H9 (cell line): ENCODE measurements around the gene C5orf46. TPM values are rescaled to one million over a fixed set of nuclear protein-coding genes. Genes with fewer than 3 reads are reported as not detected.

ENCODE experiments used
- DNase-seq: peaks from one replicate; pipeline ENCODE4 v3.0.0-alpha.2; 2017
- H2AFZ ChIP-seq: one replicate; pipeline ENCODE4 v1.6.1; 2013; ENCODE audit warnings: mild to moderate bottlenecking, low read length, control low read depth, moderate library complexity
- H2AK5ac ChIP-seq: 2 replicates; pipeline ENCODE4 v1.6.1; 2013; ENCODE audit warnings: low read length, control low read depth, mixed read lengths; ENCODE audit not compliant: insufficient read length
- H2BK120ac ChIP-seq: one replicate; pipeline ENCODE4 v1.6.1; 2013; ENCODE audit warnings: low read depth, mild to moderate bottlenecking, low read length, control low read depth, inconsistent platforms; ENCODE audit not compliant: poor library complexity, severe bottlenecking
- H2BK12ac ChIP-seq: 2 replicates; pipeline ENCODE4 v1.6.1; 2013; ENCODE audit warnings: low read length, control low read depth, mixed read lengths, low read depth; ENCODE audit not compliant: insufficient read length
- H2BK15ac ChIP-seq: 2 replicates; pipeline ENCODE4 v1.6.1; 2013; ENCODE audit warnings: low read depth, low read length, control low read depth
- H2BK20ac ChIP-seq: one replicate; pipeline ENCODE4 v1.6.1; 2013; ENCODE audit warnings: low read depth, mild to moderate bottlenecking, low read length, control low read depth, inconsistent platforms; ENCODE audit not compliant: poor library complexity, severe bottlenecking
- H2BK5ac ChIP-seq: 2 replicates; pipeline ENCODE4 v1.6.1; 2013; ENCODE audit warnings: low read length, control low read depth, mixed read lengths; ENCODE audit not compliant: insufficient read length
- H3K14ac ChIP-seq: 2 replicates; pipeline ENCODE4 v1.6.1; 2013; ENCODE audit warnings: low read length, control low read depth; ENCODE audit not compliant: insufficient read depth
- H3K18ac ChIP-seq: 2 replicates; pipeline ENCODE4 v1.6.1; 2013; ENCODE audit warnings: low read depth, mild to moderate bottlenecking, mixed read lengths, low read length, control low read depth; ENCODE audit not compliant: insufficient read length
- H3K23ac ChIP-seq: 2 replicates; pipeline ENCODE4 v1.6.1; 2013; ENCODE audit warnings: low read length, control low read depth, mixed read lengths, low read depth; ENCODE audit not compliant: insufficient read length
- H3K23me2 ChIP-seq: 2 replicates; pipeline ENCODE4 v1.6.1; 2013; ENCODE audit warnings: low read depth, mild to moderate bottlenecking, mixed read lengths, low read length, control low read depth; ENCODE audit not compliant: insufficient read length, poor library complexity, severe bottlenecking
- H3K27ac ChIP-seq: 2 replicates; pipeline ENCODE4 v1.5.1; 2013; ENCODE audit warnings: low read length, control low read depth, mixed read lengths, low read depth; ENCODE audit not compliant: insufficient read length
- H3K27me3 ChIP-seq: 2 replicates; pipeline ENCODE4 v1.6.1; 2013; ENCODE audit warnings: low read length, control low read depth, inconsistent platforms; ENCODE audit not compliant: insufficient read depth
- H3K4ac ChIP-seq: 2 replicates; pipeline ENCODE4 v1.6.1; 2013; ENCODE audit warnings: low read depth, mild to moderate bottlenecking, control low read depth, inconsistent platforms, low read length, moderate library complexity
- H3K4me1 ChIP-seq: 2 replicates; pipeline ENCODE4 v1.6.1; 2013; ENCODE audit warnings: low read length, control low read depth, inconsistent platforms; ENCODE audit not compliant: insufficient read depth
- H3K4me2 ChIP-seq: 2 replicates; pipeline ENCODE4 v1.6.1; 2013; ENCODE audit warnings: low read length, control low read depth, mixed read lengths; ENCODE audit not compliant: insufficient read length, insufficient read depth
- H3K56ac ChIP-seq: 2 replicates; pipeline ENCODE4 v1.6.1; 2013; ENCODE audit warnings: low read depth, mild to moderate bottlenecking, mixed read lengths, low read length, control low read depth; ENCODE audit not compliant: insufficient read length
- H3K79me1 ChIP-seq: 2 replicates; pipeline ENCODE4 v1.6.1; 2013; ENCODE audit warnings: low read depth, mild to moderate bottlenecking, moderate library complexity, low read length, control low read depth, inconsistent platforms; ENCODE audit not compliant: insufficient read depth, poor library complexity, severe bottlenecking
- H3K79me2 ChIP-seq: 2 replicates; pipeline ENCODE4 v1.6.1; 2013; ENCODE audit warnings: low read length, control low read depth, inconsistent platforms; ENCODE audit not compliant: insufficient read depth
- H3K9ac ChIP-seq: 2 replicates; pipeline ENCODE4 v1.6.1; 2013; ENCODE audit warnings: low read length, control low read depth, mixed read lengths; ENCODE audit not compliant: insufficient read length; ENCODE audit errors: extremely low read depth
- H3K9me3 ChIP-seq: one replicate; pipeline ENCODE4 v1.6.1; 2013; ENCODE audit warnings: low read depth, low read length, inconsistent platforms; ENCODE audit not compliant: control insufficient read depth
- H3T11ph ChIP-seq: one replicate; pipeline ENCODE4 v1.6.1; 2013; ENCODE audit warnings: mild to moderate bottlenecking, low read length, control low read depth, inconsistent platforms
- H4K20me1 ChIP-seq: one replicate; pipeline ENCODE4 v1.6.1; 2013; ENCODE audit not compliant: control insufficient read depth, insufficient read length, insufficient read depth
- H4K5ac ChIP-seq: 2 replicates; pipeline ENCODE4 v1.6.1; 2013; ENCODE audit warnings: low read depth, mild to moderate bottlenecking, mixed read lengths, low read length, control low read depth; ENCODE audit not compliant: insufficient read length
- H4K8ac ChIP-seq: replicated peaks from 2 replicates; pipeline ENCODE4 v1.6.1; 2013; ENCODE audit warnings: low read length, control low read depth, mixed read lengths, low read depth; ENCODE audit not compliant: insufficient read length
- H4K91ac ChIP-seq: 2 replicates; pipeline ENCODE4 v1.6.1; 2013; ENCODE audit warnings: low read depth, mild to moderate bottlenecking, moderate library complexity, mixed read lengths, low read length, control low read depth; ENCODE audit not compliant: insufficient read length
- H3K27ac Mint-ChIP-seq, 3 experiments: 2 replicates in 2 of 3; 3 replicates in 1 of 3; pipeline ENCODE4 v1.8.0; 2020 to 2021; ENCODE audit warnings: mixed read lengths in 3 of 3, mild to moderate bottlenecking in 1 of 3, moderate library complexity in 1 of 3
- H3K27me3 Mint-ChIP-seq: 2 replicates; pipeline ENCODE4 v1.8.0; 2021; ENCODE audit warnings: low read depth, mild to moderate bottlenecking, moderate library complexity, mixed read lengths
- H3K36me3 Mint-ChIP-seq, 3 experiments: 2 replicates in 2 of 3; 3 replicates in 1 of 3; pipeline ENCODE4 v1.8.0; 2020 to 2021; ENCODE audit warnings: low read depth in 3 of 3, mixed read lengths in 3 of 3; ENCODE audit not compliant: insufficient read depth in 1 of 3
- H3K4me1 Mint-ChIP-seq, 2 experiments: 2 replicates each; pipeline ENCODE4 v1.8.0; 2020; ENCODE audit warnings: mixed read lengths in 2 of 2
- H3K4me3 Mint-ChIP-seq, 2 experiments: 2 replicates in 1 of 2; 3 replicates in 1 of 2; pipeline ENCODE4 v1.8.0; 2020 to 2021; ENCODE audit warnings: mild to moderate bottlenecking in 2 of 2, mixed read lengths in 2 of 2, moderate library complexity in 1 of 2
- H3K9me3 Mint-ChIP-seq, 2 experiments: 2 replicates in 1 of 2; 3 replicates in 1 of 2; pipeline ENCODE4 v1.8.0; 2020; ENCODE audit warnings: mild to moderate bottlenecking in 2 of 2, mixed read lengths in 2 of 2, moderate library complexity in 1 of 2
- WGBS: extraction: QIAGEN DNeasy Blood & Tissue Kit; methylation state at CpG from one replicate; pipeline ENCODE4 v1.1.7; 2013; ENCODE audit warnings: missing lambda C conversion rate, low lambda C conversion rate, mixed read lengths; ENCODE audit not compliant: insufficient read length; ENCODE audit errors: extremely low coverage; 5-methylcytosine and 5-hydroxymethylcytosine counted together
- total RNA-seq: library from RNA; stranded (reverse); gene quantifications from 2 replicates; pipeline ENCODE4 v1.2.1, GENCODE V29; 2021
- TF ChIP-seq, protein P1 (sequence below): fragments of 200-600 bp; sonication (generic); conservative IDR thresholded peaks from 3 replicates; pipeline ENCODE4 v1.8.0; 2021; ENCODE audit warnings: antibody characterized with exemption, mild to moderate bottlenecking

Gene C5orf46
- total RNA-seq, 1 experiment from 2014 or later: not detected

DNA sequence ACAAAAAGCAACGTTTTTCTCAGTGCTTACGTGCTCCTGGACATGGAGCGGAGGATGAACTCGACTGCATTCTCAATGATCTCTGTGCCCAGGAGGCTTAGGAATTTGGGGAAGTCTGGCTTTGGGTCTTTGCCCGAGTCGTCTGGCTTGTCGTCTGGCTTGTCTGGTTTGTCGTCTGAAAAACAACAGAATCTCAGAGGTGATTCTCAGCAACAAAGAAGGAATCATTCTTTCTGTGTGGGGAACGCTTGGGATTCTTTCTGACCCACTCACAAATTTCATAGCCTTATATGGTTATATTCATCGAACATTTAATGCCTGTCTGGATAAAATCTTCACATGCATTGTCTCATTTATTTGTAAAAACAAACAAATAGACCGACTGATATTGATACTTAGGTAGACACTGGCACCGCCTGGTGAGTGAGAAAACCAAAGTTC, 4.7 kb downstream of the C5orf46 start:
- Histone ChIP-seq H3T11ph (no peak overlapping the region), H4K20me1 (peaks cover under 1% of the 10 kb centered on the region), H3K14ac (no peak overlapping the region), H3K4me2 (no peak overlapping the region), H2BK5ac (no peak overlapping the region), H2BK20ac (no peak overlapping the region), H2BK120ac (no peak overlapping the region), H3K79me1 (no peaks in the 10 kb centered on the region), H3K23me2 (no peaks in the 10 kb centered on the region), H3K18ac (no peak overlapping the region), H3K4ac (no peak overlapping the region), H3K27me3 (no peaks in the 10 kb centered on the region), H4K8ac (no peak overlapping the region), H4K91ac (no peak overlapping the region), H3K56ac (no peak overlapping the region), H3K27ac (no peak overlapping the region), H3K79me2 (no peaks in the 10 kb centered on the region), H2BK15ac (no peak overlapping the region), H3K4me1 (no peaks in the 10 kb centered on the region), H2BK12ac (no peak overlapping the region), H3K9me3 (no peaks in the 10 kb centered on the region), H2AK5ac (no peak overlapping the region), H3K23ac (no peak overlapping the region), H4K5ac (no peak overlapping the region), H3K9ac (no peak overlapping the region), H2AFZ (no peak overlapping the region)
- H3K27me3 Mint-ChIP-seq: no peaks in the 10 kb centered on the region
- no peak overlapping the region for H3K4me3 Mint-ChIP-seq
- H3K9me3 Mint-ChIP-seq: no peaks in the 10 kb centered on the region
- H3K27ac Mint-ChIP-seq: peak overlapping the region in 1 of 3 experiments; percentile 72; a peak in 3 of 7 replicates
- H3K36me3 Mint-ChIP-seq: no peaks in the 10 kb centered on the region
- no CpG with 5 or more reads among the region's 12 CpGs for WGBS
- DNase-seq: no peak
- TF ChIP-seq, protein P1, sequence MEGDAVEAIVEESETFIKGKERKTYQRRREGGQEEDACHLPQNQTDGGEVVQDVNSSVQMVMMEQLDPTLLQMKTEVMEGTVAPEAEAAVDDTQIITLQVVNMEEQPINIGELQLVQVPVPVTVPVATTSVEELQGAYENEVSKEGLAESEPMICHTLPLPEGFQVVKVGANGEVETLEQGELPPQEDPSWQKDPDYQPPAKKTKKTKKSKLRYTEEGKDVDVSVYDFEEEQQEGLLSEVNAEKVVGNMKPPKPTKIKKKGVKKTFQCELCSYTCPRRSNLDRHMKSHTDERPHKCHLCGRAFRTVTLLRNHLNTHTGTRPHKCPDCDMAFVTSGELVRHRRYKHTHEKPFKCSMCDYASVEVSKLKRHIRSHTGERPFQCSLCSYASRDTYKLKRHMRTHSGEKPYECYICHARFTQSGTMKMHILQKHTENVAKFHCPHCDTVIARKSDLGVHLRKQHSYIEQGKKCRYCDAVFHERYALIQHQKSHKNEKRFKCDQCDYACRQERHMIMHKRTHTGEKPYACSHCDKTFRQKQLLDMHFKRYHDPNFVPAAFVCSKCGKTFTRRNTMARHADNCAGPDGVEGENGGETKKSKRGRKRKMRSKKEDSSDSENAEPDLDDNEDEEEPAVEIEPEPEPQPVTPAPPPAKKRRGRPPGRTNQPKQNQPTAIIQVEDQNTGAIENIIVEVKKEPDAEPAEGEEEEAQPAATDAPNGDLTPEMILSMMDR: no peak
- peaks cover 9 to 11% of the 10 kb centered on the region in 2 experiments for H3K4me1 Mint-ChIP-seq
